Uterus (tissue), 4 donors: Measurements from ENCODE around the gene TTLL9. TPM values are rescaled to one million over a fixed set of nuclear protein-coding genes. Genes with fewer than 3 reads are reported as not detected.
A peak's percentile ranks its signal among the peaks of the same experiment; 100 is the strongest.

Experiments
- DNase-seq, 2 donors: peaks; one replicate each; pipeline ENCODE4 v3.0.0-alpha.2; 2019 to 2020
- H3K27ac ChIP-seq, 2 donors: fragments of 200-600 bp; sonication (generic); 1 replicate in 1 of 2; 2 replicates in 1 of 2; pipeline ENCODE4 v1.5.1; 2016 to 2018
- H3K27me3 ChIP-seq, 2 donors: fragments of 200-600 bp; sonication (generic); one replicate each; pipeline ENCODE4 v1.5.1; 2018 to 2019; ENCODE audit warnings: control low read depth in 1 of 2
- H3K36me3 ChIP-seq, 2 donors: fragments of 200-600 bp; sonication (generic); one replicate each; pipeline ENCODE4 v1.5.1; 2019; ENCODE audit warnings: control low read depth in 1 of 2
- H3K4me1 ChIP-seq, 2 donors: fragments of 200-600 bp; sonication (generic); one replicate each; pipeline ENCODE4 v1.5.1; 2018 to 2019; ENCODE audit warnings: control low read depth in 1 of 2
- H3K4me3 ChIP-seq, 2 donors: fragments of 200-600 bp; sonication (generic); 1 replicate in 1 of 2; 2 replicates in 1 of 2; pipeline ENCODE4 v1.5.1; 2018 to 2019; ENCODE audit warnings: mild to moderate bottlenecking in 1 of 2
- H3K9me3 ChIP-seq, 2 donors: fragments of 200-600 bp; sonication (generic); one replicate each; pipeline ENCODE4 v1.5.1; 2019; ENCODE audit warnings: control low read depth in 1 of 2
- POLR2A ChIP-seq, 2 donors: fragments of 450-650 bp; IDR thresholded peaks; one replicate each; pipeline ENCODE4 v1.6.1; 2016; ENCODE audit warnings: antibody characterized with exemption in 2 of 2, mild to moderate bottlenecking in 1 of 2, moderate library complexity in 1 of 2
- intact Hi-C: fragments of 100-400 bp; cut with DNase I; formaldehyde crosslinking; loops from one replicate; pipeline ENCODE4 v1.15.1; 2023; ENCODE audit warnings: low total_unique reads
- total RNA-seq, 4 donors: library from RNA; depleted of rRNA in 3 of 4; stranded (reverse); fragments of >200 nt in 3 of 4; gene quantifications; one replicate each; pipeline versions ENCODE4 v1.1.0 to v1.2.4, GENCODE V29; 2014 to 2023
- TF ChIP-seq, protein P1 (sequence below), 4 experiments: fragments of 200-600 bp in 2 of 4; fragments of 450-650 bp in 2 of 4; sonication (generic) in 2 of 4; IDR thresholded peaks; one replicate each; pipeline ENCODE4 v1.5.1; 2016 to 2019; ENCODE audit warnings: antibody characterized with exemption in 4 of 4, mild to moderate bottlenecking in 2 of 4, moderate library complexity in 1 of 4
- donor health status: DM: yes; HTN: yes; CAD: no.

TTLL9 gene
- total RNA-seq, 4 donors from 2014 or later, result under 0.01 to 2.9 (median 0.91) TPM; not detected in 1

DNA sequence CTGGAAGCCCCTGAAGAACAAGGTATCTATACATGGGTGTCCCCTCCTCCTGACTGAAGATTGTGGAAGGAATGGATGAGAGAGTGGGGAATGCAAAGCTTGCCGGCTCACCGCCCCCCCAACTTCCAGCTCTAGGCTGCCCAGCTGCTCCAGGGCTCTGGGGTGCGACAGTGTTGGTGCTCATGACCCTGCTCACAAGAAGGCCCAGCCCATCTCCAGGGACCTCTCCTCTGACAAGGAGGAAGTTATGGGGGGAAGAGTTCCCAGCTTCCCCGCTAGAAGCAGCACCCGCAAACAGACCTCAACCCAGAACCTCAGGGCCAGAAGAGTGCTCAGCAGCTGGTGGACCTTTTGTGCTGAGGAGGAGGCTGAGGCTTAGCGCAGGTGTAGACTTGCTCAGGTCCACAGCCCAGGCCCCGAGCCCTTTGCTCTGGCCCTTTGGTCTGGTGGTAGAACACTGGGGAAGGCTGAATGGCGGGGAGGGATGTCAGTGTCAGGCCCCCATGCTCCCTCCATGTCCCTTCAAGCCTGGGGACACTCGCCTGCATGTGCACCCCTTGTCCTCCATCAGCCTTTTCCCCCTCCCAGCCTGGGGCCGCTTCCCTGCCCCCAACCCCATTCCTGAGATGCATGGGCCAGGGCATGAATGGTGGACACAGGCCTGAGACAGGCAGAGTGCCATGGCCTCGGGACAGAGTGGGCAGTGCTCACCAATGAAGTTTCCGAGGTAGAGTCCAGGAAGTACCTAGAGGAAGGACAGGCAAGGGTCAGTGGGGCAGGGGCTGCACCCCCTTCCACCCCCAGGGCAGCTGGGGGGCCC is 1.4 kb upstream of the TTLL9 start:
- H3K36me3 ChIP-seq, result no peaks in the 10 kb centered on the region
- no peak for DNase-seq
- peaks cover 0 to 7% of the 10 kb centered on the region in 2 donors for H3K4me1 ChIP-seq
- H3K9me3 ChIP-seq, result no peaks in the 10 kb centered on the region
- no peaks in the 10 kb centered on the region for H3K27me3 ChIP-seq
- H3K27ac ChIP-seq, result peak overlapping the region in 1 of 2 donors; percentile 42
- intact Hi-C loops, result no loop called here
- H3K4me3 ChIP-seq, result peak overlapping the region; percentile 23 to 80
- TF ChIP-seq, protein P1, sequence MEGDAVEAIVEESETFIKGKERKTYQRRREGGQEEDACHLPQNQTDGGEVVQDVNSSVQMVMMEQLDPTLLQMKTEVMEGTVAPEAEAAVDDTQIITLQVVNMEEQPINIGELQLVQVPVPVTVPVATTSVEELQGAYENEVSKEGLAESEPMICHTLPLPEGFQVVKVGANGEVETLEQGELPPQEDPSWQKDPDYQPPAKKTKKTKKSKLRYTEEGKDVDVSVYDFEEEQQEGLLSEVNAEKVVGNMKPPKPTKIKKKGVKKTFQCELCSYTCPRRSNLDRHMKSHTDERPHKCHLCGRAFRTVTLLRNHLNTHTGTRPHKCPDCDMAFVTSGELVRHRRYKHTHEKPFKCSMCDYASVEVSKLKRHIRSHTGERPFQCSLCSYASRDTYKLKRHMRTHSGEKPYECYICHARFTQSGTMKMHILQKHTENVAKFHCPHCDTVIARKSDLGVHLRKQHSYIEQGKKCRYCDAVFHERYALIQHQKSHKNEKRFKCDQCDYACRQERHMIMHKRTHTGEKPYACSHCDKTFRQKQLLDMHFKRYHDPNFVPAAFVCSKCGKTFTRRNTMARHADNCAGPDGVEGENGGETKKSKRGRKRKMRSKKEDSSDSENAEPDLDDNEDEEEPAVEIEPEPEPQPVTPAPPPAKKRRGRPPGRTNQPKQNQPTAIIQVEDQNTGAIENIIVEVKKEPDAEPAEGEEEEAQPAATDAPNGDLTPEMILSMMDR (IDR thresholded peaks at IDR 0.05), result no peak

DNA sequence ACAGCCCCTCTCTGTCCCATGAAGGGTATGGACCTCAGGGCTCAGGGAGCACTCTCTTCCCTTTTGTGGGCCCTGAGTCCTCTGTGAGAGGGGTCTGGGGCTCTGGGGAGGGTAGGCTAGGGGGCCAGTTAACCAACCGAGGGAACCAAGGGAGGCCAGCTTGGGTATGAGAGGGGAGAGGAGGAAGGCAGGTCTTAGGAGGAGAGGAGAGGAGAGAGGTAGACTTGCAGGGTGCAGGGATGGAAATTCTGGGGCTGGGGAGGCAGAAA is 827 bp upstream of the TTLL9 start:
- no peaks in the 10 kb centered on the region for H3K27me3 ChIP-seq
- no peak for DNase-seq
- intact Hi-C loops, result no loop called here
- H3K36me3 ChIP-seq, result no peaks in the 10 kb centered on the region
- peak overlapping the region; percentile 23 to 80 for H3K4me3 ChIP-seq
- H3K4me1 ChIP-seq, result peaks cover 0 to 7% of the 10 kb centered on the region in 2 donors
- H3K9me3 ChIP-seq, result no peaks in the 10 kb centered on the region
- TF ChIP-seq, protein P1 (IDR thresholded peaks at IDR 0.05), result no peak
- no peak for TF ChIP-seq POLR2A (IDR thresholded peaks at IDR 0.05)
- peak overlapping the region; percentile 42 to 69 for H3K27ac ChIP-seq

DNA sequence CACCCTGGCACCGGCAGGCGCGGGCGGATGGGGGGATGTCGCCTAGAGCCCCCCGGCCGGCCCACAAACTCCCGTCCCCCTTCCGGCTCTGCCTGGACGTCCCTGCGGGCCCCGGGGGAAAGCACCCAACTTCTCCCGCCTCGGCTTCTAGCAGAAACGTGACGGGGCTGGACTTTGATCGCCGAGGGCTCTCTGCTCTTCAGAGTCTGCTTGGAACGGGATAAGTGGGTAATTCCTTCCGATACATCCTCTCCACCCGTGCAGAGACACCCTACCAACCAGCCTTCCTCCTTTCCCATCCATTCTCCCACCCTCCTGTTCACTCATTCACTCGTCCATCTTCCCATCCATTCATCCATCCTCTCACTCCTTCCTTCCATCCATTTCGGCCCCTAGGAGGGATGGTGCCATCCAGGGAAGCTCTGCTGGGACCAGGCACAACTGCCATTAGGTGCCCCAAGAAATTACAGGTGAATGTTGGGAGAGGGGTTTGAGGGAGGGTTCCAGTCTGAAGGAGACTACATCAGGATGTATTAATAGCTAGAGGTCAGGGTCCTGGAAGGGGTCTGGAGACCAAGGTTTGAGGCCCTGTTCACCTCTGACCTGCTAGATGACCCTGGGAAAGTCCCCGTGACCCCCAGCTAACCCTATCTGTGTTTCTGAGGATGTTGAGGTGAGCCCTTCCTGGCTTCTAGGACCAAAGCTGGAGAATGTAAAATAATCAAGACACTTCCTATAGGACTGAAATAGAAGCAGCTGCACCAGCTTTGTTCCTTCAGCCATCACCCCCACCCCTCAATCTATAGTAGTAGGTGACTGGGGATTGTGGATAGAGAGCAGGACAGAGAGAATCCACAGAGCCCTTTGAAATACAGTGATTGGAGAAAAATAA is 538 bp downstream of the TTLL9 start:
- H3K27ac ChIP-seq, result peak overlapping the region; percentile 42 to 69
- no peak for TF ChIP-seq POLR2A (IDR thresholded peaks at IDR 0.05)
- TF ChIP-seq, protein P1 (IDR thresholded peaks at IDR 0.05), result no peak
- intact Hi-C loops, result no loop called here
- H3K36me3 ChIP-seq, result no peaks in the 10 kb centered on the region
- DNase-seq, result no peak
- peak overlapping the region; percentile 23 to 80 for H3K4me3 ChIP-seq
- H3K9me3 ChIP-seq, result no peaks in the 10 kb centered on the region
- H3K4me1 ChIP-seq, result peaks cover 0 to 7% of the 10 kb centered on the region in 2 donors
- H3K27me3 ChIP-seq, result no peaks in the 10 kb centered on the region

DNA sequence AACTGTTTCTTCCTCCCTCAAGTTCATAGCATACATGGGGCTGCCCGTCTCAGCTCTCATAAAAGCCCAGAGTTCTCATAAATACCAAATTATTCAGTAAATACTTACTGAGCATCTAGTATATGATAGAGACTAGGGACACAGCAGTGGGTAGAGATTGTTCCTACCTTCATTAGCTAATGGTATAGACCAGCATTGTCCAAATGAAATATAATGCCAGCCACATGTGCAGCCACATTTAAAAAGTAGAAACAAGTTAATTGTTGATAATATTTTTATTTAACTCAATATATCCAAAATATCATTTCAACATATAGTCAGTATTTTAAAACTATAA is 1.2 kb downstream of the TTLL9 start:
- Histone ChIP-seq H3K27ac (no peak overlapping the region), H3K9me3 (no peaks in the 10 kb centered on the region), H3K4me3 (no peak overlapping the region), H3K36me3 (no peaks in the 10 kb centered on the region), H3K27me3 (no peaks in the 10 kb centered on the region), H3K4me1 (peaks cover 0 to 7% of the 10 kb centered on the region in 2 donors)
- TF ChIP-seq, protein P1 (IDR thresholded peaks at IDR 0.05), result no peak
- TF ChIP-seq POLR2A (IDR thresholded peaks at IDR 0.05), result no peak
- intact Hi-C loops, result no loop called here
- no peak for DNase-seq

DNA sequence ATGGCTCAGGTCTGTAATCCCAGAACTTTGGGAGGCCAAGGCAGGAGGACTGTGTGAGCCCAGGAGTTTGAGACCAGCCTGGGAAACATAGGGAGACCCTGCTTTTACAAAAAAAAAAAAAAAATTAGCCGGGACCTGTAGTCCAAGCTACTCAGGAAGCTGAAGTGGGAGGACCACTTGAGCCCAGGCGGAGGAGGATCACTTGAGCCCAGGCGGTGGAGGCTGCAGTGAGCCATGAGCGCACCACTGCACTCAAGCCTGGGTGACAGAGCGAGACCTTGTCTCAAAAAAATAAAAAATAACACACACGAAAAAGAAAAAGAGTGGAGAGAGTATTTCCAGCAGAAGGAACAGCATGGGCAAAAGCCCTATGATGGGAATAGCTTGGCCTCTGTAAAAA is 2.0 kb downstream of the TTLL9 start:
- Histone ChIP-seq H3K9me3 (no peaks in the 10 kb centered on the region), H3K27me3 (no peaks in the 10 kb centered on the region), H3K4me3 (no peak overlapping the region), H3K4me1 (peaks cover 0 to 7% of the 10 kb centered on the region in 2 donors), H3K27ac (no peak overlapping the region), H3K36me3 (no peaks in the 10 kb centered on the region)
- no peak for DNase-seq
- TF ChIP-seq, protein P1 (IDR thresholded peaks at IDR 0.05), result no peak
- no peak for TF ChIP-seq POLR2A (IDR thresholded peaks at IDR 0.05)
- intact Hi-C loops, result no loop called here
